Activated gamma-delta T cell treated with anti-CD3 and anti-CD28 coated beads, Interleukin-2, amount 50 U/mL, for 16 hours (primary cell): ENCODE measurements around the gene RIT2.
"Not testable (repeated sequence)": the region's sequence is repeated elsewhere in the genome, so short reads cannot be mapped to it uniquely, and the experiment has no call there.

ENCODE experiments used
- DNase-seq: peaks from one replicate; pipeline ENCODE4 v3.0.0-alpha.2; 2020; ENCODE audit warnings: low read depth

The RIT2 gene

DNA sequence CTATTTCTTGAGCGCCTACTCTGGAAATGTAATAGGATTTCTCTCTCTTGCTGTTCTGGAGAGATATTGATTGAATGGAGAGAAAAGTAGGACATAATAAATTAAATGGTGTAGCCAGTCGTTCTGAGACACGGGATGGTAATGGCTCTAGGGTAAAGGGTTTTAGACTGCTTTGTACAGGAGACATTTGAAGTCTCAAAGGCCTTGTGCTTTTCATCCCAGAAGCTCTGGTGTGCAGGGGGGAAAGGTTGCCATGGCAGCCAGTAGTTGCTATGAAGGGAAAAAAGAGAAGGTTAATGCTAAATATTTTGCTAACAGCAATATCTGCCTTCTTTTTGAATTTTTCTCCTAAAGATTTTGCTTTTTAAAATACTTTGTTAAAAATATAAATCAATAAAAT, 359.3 kb downstream of the RIT2 start:
- DNase-seq = no peak

DNA sequence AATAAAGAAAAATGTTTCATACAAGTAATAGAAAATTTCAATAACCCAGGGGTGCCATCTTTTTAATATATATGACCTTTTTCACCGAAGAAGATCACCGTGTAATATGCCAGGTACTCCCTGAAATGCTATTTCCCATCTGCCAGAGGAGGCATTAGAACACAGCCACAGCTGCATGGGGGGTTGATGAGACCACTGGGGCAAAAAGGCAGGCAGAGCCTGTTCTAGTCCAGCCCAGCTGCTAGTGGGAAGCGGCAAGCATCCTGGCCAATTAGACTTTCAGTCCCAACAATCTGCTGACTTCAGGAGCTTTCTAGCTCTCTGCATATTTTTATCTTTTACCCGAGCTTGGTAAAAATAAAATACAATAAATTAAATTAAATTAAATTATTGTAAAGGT, 362.6 kb downstream of the RIT2 start:
- no peak for DNase-seq

DNA sequence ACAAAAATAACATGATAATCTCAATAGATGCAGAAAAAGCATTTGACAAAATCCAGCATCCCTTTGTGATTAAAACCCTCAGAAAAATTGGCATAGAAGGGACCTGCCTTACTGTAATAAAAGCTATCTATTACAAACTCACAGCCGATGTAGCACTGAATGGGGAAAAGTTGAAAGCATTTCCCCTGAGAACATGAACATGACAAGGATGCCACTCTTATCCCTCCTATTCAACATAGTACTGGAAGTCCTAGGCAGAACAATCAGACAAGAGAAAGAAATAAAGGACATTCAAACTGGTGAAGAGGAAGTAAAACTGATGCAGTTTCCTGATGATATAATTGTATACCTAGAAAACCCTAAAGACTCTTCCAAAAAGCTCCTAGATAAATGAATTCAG, 368.7 kb downstream of the RIT2 start:
- no peak for DNase-seq

DNA sequence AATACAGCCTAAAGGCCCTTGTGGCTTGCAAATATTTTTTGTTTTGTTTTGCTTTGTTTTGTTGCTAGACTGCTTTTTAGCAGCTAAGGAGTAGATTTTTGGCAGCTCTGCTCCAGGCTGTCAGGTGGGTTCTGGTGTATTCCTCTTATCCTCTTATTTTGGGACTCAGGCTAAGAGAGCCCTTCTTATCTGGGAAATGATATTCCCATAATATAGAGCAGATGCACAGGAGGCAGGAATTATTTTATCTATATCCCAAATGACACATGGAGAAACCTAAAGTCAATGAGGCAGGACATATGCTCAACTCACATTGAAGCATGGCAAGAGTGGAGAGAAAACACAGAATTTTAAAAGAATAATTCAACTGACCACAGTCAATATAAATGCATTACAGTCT, 369.6 kb downstream of the RIT2 start:
- DNase-seq = no peak

DNA sequence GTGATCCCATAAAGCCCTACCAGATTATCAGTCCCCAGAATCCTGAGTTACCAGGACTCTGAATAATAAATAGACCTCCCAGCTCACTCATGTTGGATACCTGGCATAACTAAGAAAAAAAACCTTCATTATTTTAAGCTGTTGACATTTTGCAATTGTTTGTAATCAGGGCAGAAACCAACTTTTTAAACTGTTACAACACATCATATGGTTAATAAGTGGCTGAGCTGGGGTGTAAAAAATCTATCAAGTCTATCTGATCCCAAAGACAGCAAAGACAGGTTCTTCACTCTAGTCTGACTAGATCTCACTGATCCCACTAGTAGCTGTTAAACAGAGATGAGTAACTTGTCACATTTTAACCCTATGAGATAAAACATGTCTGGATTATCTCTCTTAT, 370.3 kb downstream of the RIT2 start:
- DNase-seq = no peak

DNA sequence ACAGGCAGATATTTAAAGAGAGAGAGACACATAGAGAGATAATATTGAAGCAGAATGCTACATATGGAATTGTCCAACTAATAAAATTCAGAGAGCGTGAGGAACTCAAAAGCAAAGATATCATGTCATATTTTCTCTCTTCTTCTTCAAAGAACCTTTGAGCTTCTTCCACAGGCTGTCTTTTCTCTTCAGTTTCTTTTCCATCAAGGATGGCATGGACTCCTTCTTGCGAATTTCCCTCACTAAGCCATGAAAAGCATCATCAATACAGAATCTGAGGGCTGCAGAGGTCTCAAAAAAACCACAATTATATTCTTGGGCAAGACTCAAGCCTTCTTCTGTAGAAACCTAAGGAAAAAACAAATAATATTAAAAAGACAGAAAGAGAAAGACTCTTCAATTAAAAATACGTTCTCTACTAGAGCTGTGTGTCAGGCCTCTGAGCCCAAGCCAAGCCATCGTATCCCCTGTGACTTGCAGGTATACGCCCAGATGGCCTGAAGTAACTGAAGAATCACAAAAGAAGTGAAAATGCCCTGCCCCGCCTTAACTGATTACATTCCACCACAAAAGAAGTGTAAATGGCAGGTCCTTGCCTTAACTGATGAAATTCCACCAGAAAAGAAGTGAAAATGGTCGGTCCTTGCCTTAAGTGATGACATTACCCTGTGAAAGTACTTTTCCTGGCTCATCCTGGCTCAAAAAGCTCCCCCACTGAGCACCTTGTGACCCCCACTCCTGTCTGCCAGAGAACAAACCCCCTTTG, 371.9 kb downstream of the RIT2 start:
- DNase-seq = no peak

DNA sequence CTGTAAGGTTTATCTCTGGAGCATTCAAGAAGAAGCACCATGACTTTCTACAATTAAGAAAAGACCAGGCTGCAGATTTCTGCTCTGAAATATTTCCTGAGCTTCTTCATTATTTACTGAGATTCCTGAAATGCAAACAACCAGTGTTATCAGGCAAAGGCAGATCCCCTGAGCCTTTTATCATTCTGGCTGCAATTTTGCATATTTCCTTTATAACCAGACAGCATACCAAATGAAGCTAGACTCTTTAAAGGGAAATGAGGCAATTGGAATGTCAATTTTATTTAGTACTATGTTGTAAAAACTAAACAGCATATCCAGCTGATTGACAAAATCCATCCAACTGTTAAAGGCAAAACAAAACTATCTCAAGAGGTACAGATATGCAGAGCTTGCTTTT, 372.5 kb downstream of the RIT2 start:
- DNase-seq = no peak

DNA sequence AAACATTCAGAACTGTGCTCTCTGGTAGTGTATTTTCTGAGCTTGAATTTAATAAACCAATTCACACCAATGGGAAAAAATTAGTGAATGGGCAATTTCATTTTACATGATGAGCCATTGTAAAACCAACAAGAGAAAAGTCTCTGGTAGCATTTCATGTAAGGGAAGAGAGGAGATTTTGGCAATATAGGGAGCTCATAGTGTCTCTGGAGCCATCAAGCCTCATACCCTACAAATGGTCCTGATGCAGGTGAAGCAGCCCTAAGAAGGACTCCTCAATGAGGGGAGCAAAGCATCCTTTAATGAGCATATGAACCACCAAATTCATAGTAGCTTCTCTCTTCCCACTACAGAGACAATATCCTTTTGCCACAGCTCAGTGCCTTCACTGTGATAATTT, 373.0 kb downstream of the RIT2 start:
- DNase-seq = no peak

DNA sequence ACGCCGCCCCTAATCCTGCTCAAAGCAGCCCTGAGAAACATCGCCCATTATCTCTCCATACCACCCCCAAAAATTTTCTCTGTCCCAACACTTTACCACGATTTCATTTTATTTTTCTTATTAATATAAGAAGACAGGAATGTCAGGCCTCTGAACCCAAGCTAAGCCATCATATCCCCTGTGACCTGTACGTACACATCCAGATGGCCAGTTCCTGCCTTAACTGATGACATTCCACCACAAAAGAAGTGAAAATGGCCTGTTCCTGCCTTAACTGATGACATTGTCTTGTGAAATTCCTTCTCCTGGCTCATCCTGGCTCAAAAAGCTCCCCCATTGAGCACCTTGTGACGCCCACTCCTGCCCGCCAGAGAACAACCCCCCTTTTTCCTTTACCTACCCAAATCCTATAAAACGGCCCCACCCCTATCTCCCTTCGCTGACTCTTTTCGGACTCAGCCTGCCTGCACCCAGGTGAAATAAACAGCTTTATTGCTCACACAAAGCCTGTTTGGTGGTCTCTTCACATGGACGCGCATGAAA, 373.6 kb downstream of the RIT2 start:
- not testable (repeated sequence) for DNase-seq

DNA sequence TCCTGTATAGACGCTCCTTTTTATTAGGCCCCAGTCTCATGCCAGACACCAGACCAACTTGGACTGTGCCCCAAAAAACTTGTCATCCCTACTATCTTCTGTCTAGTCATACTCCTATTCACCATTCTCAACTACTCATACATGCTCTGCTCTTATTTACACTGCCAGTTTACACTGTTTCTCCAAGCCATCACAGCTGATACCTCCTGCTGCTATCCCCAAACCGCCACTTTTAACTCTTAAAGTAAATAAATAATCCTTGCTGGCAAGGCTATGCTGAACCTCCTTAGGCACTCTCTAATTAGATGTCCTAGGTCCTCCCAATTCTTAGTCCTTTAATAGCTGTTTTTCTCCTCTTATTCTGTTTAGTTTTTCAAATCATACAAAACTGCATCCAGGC, 374.2 kb downstream of the RIT2 start:
- not testable (repeated sequence) for DNase-seq

DNA sequence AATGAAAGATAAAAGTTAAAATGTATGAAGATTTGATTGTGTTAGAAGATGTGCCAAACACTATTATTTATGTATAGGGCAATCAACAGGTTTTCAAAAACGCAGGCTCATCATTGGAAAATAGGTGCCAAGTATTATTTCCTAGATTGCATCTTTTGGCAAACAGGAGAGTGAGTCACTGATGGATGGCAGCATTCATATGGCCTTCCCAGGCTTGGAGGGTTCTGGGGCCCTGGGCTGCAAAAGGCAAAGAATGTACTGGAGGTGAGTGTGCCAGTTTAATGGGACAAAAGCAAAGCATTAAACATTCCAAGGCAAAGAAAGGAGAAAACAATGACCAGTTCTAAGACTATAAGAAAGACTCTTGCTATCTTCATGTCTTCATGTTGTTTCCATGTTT, 379.4 kb downstream of the RIT2 start:
- no peak for DNase-seq

DNA sequence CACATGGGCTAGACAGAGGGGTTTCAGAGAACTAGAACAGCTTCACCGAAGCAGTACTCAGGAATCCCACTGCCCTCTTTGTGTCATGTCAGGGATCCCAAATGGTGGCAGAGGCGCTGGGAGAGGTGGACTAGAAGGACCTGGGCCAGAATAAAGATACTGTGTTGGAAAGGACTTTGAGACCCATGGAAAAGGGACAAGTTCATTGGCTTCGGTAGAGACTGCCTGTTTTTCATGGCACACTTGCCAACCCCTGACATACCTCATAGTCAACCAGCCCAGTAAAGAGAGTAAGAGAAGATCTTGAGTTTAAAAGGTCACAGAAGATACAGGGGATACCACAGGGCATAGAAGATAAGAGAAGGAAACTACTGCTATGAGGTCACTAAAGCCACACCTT, 381.0 kb downstream of the RIT2 start:
- no peak for DNase-seq

DNA sequence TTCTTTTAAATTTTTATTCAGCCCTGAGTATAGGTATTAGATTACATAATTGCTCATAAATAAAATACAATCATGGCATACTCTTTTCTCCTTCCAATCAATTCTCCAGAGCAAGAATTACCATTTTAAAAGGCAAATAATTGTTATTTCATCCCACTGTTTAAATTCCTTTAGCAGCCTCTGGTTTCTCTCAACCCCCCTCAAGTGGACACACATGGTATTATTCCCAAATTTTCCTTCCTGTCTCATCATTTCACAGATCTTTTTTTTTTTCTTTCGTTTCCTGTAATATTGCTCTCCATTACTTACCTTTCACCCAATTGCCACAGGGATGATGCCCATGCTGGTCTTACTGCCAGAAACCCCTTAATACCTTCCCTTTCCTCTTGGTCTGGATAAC, 385.2 kb downstream of the RIT2 start:
- DNase-seq = no peak

DNA sequence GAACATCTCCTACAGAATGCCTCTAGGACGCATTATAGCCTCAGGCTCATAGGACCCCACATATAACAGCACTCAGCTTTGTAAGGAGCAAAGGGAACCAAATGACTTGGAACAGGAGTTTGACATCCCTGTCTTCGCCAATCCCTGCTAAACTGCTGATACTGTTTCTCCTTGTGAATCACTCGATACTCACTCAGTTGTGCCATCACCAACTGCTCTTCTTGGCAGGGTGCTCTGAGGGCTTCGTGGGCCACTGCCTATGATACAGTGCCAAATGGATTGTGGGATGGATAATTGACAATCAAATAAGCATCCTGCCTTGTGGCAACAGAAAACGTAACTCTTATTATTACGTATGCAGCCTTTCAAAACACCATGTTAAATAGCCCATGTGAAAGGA, 396.3 kb downstream of the RIT2 start:
- DNase-seq = no peak

DNA sequence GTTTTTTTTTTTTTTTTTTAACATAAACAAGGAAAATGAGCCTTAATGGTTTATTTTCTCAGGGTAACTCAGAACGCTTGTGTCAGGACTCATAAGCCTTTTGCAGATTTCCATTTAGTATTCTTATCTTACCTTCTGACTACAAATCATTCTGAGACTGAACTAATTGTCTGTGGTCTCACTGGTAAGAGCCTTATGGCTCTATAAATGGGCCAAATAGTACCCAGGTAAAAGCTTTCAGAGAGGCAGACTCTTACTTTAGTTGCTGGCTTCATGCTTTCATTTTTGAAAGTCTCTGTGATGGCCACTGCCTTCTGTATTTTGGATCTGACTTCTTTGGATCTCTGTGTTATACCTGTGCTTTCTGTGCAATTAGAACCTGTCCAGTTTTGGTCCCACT, 403.4 kb downstream of the RIT2 start:
- DNase-seq = no peak

DNA sequence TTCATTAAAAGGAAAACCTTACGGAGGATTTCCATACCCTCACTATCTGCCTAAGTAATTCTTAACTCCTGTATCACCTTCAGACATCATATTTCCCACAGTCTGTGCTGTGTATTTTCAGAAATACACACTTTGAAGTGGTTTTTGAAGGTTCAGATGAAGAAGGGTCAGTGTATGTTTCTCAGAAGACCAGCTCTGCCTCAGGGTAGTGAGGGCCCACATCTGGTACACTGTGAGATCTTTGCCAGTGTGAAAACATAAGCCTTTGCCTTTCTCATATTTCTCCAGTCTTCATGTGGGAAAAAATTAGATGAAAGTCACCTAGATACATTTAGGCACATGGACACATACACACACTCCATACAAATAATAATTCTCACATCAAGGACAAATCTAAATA, 408.4 kb downstream of the RIT2 start:
- no peak for DNase-seq

DNA sequence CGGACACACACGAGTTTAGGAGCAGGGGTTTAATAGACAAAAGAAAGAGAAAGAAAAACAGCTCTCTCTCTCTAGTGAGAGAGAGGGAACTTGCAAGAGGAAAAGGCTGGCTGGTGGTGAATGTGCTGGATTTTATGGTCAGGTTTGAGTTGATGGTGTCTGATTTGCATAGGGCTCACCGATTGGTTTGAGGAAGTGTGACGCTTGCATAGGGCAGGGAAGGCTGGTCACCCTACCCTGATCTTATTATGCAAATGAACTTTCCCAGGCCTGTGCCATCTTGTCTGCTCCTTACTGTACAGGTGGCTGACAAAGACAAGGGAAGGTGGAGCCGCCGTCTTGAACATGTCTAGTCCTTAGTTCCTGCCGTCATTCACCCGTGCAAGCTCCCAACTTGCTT, 408.9 kb downstream of the RIT2 start:
- DNase-seq = no peak

DNA sequence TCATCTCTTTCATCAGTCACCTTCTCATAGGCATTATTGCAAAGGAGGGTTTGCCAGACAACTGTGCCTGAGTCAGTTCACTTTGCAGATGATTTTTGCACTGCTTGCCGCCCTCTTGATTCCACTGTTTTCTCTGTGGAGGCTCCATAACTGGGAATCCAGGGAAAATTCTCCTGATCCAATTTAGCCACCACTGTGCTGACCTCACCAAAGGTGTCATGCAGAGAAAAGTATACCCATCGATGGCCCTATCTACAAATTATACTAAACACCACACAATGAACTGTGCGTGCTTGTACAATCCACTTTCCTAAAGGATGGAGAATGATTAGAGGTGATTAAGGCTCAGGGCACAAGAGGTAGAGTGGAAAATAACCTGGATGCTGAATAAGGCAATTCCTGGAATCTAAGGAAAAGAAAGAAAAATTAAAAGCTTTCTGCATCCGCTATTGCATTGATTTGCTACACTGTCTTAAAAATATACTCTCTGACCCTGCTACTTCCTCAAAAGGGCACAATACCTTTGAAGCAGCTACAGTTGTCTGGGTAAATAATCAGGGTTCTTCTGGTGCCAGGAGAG, 409.4 kb downstream of the RIT2 start:
- no peak for DNase-seq
